ENCODE data around the gene SLC25A29.
A peak's percentile ranks its signal among the peaks of the same experiment; 100 is the strongest.
"Not testable (repeated sequence)": the region's sequence is repeated elsewhere in the genome, so short reads cannot be mapped to it uniquely, and the experiment has no call there.

Gene SLC25A29

DNA sequence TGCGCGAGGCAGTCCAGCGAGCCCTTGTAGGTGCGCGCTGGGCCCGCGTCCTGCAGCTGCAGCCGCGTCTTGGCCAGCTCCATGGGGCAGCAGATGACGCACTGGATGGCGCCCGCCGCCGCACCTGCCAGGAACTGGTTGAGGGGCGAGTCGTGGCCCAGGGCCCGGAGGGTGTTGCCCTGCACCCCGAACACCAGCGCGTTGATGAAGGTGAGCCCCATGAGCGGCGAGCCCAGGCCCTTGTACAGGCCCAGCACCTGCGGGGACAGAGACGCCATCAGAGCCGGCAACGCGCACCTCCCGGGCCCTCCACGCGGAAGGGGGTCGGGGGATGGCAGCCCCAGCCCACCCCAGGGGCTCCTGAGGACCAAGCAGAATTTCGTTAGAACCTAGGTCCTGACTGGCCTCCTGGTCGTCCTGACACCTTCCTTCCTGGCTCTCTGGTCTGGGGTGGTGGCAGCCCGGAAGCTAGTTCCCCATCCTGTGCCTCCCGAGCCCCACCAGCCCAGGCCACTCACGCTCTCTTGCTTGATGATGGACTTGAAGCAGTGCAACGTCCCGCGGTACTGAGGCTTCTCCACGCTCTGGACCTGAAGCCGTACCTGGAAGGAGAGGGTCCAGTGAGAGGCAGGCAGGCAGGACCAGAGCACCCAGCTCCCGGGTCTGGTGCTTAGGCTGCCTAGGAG lies 13.3 kb downstream of the SLC25A29 start:
- no peak for DNase-seq

DNA sequence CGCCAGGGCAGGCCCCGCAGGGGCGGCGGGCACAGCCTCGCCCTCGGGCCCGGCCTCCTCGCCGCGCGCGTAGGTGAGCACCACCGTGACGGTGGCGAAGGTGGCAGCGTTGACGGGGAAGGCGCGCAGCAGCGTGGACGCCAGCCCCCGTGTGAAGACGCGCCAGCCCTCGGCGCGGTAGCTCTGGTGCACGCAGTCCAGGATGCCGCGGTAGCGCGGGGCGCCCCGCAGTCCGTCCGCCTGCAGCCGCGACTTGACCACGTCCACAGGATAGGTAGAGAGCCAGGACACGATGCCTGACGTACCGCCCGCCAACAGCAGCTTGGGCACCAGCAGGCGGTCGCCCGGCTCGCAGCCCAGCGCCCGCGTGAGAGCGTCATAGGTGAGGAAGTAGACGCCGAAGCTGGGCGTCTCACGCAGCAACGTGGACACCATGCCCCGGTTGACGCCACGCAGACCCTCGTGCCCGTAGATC lies 13.9 kb downstream of the SLC25A29 start:
- no peak for DNase-seq

DNA sequence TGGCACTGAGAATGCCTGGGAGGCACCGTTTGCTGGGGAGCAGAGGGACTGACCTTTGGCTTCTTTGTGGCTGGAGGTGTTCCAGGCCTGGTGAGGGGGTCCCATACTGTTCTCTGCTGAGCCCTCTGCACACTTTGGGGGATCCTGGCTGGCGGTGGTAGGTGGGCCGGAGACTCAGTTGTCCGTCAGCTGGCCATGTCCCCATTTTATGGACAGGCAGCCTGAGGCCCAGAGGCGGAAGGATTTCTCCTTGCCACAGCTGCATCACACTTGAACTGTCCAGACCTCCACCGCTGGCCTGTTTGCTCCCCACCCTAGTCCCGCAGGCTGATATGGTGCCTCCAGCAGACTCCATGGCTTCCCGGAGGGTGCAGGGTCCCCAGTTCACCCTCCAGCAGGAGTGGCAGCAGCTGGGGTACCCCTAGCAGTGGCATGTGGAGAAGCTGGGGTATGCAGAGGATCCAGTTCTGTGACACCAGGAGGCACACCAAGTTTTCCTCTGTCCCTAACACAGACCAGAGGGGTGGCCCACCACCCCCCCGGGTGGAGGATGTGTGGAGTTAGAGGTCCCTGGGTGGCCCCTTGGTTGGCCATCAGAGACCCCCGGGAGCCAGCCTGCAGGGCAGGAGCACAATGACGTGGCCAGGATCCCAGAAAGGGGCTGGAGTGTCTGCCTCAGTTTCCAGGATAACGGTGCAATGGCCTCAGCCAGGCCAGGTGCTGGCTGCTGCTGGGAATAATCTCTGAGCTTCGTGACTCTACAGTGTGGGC lies 14.8 kb downstream of the SLC25A29 start:
- DNase-seq: no peak

DNA sequence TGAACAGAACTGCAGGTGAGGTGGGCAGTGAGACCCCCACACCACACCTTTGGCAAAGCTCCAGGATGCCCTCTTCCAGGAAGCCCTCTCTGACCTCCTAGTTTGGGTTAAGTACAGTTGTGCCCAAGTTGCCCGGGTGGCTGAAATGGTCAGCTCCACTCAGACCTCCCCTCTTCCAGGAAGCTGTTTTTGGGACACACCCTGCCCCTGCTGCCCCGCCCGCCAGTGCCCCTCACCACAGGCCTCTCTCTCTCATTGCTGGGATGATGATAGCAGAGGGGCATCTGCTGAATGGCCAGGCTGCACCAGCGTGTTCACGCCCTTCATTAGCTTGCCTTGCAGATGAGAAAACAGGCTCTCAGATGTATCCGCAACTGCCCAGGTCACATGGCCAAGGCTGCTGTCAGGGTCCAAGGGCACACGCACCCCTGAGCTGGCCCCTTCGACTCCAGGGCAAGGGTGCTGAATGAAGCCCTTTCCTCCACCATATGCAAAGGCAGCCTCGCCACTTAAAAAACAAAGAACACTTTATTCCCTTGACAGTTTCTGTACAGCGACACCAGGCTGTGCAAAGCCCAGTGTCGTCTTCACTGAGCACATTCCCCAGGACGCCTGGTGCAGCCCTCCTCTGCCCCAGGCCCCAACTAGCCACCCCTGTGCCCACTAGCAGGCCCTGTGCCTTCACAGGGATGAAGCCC lies 15.5 kb downstream of the SLC25A29 start:
- no peak for DNase-seq

DNA sequence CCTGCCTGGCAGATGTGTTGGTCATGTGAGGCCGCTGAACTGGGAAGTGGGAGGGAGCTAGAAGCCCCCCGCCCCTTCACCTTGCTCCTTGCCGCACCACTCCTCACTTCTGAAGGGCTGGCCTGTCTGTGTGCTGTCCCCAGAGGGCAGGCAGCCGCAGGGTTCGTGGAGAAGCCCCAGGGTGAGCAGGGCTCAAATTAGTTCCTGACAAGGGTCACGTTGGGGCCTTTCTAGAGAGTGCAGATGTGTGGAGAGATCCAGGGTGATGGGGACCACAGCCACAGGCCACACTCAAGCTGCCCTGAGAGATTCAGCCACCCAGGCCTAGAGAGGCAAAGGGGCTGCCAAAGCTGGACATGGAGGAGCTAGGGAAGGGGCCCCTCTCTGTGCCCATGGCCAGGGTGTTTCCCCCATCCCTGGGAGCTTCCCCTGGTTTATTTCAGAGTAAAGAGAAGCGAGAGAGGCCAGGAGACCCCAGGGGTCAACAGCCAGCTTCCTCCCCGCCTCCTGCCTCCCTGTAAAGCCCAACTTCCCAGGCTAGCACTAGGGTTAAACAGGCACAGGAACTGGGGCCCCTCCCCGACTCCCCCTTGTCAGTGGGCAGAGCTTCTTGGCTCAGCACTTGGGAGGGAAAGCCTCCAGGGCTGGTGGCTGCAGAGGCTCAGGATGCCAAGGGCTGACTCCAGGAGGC lies 16.2 kb downstream of the SLC25A29 start:
- no peak for DNase-seq

DNA sequence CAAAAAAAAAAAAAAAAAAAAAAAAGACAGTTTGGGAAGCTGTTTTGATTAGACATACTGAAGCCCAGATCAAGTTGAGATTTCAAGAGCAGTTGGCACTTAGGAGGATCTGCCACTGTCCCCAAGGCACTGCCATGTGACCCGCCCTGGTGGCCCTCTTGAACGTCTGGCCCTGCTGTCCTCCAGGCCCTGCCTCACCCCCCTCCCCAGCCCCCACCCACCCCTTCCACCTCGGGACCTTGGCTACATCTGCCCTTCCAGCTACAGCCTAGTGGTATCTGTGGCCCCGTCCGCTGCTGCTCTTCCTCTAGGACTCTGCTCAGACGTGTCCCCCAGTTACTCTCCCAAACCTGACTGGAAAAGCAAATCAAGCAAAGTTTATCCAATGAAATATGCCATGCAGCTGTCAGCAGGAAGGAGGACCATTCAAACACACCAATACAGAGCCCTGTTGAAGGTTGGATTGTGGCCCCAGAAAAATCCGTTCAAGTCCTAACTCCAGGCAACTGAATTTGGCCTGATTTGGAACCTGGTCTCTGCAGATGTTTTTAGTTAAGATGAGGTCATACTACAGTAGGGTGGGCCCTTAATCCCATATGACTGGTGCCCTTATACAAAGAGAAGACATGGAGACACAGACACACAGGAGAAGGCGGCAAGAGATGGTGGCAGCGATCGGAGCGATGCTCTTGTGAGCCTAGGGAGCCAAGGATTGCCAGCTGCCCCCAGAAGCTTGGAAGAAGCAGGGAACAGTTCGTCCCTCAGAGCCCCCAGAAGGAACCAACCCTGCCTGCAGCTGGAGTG lies 17.7 kb downstream of the SLC25A29 start:
- no peak for DNase-seq

DNA sequence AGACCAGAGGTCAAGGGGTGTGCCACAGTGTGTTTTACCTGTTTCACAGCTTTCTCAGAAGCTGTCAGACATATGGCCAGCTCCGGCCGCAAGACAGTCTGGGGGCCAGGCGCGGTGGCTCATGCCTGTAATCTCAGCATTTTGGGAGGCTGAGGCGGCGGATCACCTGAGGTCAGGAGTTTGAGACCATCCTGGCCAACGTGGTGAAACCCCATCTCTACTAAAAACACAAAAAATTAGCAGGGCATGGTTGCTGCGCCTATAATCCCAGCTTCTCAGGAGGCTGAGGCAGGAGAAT lies 18.3 kb downstream of the SLC25A29 start:
- DNase-seq: not testable (repeated sequence)

DNA sequence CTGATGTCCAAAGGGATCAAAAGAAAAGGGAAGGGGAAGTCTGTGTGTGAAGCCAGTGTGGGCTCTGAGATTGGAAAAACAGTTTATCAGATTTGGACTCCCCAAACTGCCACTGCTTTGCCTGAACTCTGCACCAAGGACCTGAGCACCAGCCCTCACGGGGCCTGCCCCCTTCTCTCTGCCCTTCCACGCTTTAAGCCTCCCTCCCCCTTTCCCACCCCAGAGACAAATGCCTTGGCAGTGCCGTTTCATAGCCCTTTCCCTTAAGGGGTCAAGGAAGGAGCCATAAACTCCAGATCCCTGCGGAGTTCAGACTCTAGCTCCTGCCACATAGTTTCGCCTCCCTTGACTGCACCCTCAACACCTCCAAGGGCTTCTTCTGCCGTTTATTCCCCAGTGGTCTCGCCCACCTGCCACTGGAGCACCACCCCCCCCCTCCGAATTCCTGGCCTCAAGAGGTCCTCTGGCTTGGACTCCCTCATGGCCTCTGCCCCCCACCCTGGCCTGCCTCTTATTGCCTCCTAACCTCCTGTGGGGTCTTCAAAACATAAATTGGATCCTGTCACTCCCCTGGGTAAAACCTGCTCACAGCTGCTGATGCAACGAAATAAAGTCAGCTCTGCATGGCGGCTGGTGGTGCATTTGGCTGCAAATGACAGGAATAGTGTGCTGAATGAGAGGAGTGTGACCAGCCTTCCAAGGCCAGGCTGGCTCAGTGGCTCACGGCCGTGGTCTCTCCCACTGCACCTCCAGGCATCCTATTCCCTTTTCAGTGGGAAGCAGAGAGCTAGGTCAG lies 18.8 kb downstream of the SLC25A29 start:
- no peak for DNase-seq

DNA sequence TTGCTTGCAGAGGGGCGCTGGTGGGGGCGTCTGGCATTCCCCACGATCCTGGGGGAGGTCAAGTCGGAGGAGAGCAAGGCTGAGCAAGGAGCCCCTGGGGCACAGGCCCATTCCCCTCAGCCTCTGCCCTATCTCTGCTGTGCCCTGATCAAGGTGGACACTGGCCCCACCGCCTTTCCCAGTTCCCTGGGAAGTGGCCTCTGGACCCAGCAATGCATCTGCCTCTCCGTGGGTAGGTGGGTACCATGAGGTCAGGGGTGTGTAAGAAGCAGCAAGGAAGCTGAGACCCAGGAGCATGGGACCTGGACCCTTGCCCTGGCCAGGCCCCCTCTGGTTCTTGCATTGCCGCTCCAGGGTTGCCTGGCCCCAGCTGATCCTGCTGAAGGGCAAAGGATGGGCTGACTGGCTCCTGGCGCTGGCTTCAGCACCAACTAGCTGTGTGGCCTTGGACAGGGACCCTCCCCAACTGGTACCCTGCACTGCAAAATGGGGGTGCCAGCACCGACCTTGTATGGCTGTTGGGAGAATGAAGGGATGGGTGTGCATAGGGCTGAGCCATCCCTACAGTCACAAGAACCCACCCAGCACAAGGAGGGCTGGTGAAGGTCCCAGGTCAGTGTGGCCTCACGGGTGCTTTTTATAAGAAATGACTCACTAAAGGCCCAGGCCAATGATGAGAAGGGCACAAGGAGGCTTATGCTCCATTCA lies 19.6 kb downstream of the SLC25A29 start:
- DNase-seq: no peak

DNA sequence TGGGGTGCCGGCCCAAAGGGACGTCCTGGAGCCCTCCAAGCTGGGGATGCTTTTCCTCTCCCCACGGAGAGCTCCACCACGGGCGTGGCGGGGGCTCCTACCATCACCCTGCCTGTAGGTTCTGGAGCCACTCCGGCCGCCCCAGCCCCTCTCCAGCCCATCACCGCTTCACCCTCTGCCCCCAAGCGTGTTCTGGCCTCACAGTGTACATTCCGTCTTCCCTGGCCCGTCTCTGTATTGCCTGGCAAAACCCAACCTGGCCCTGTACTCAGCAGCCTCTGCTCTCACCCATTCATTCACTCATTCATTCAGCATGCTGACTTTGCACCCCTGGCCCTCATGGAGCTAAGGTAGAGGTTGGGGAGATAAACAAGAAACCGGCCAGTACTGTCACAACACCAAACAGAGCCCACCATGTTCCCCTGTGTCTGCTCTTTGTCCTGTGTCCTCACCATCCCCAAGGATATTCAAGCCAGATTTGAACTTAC lies 20.3 kb downstream of the SLC25A29 start:
- DNase-seq: no peak

DNA sequence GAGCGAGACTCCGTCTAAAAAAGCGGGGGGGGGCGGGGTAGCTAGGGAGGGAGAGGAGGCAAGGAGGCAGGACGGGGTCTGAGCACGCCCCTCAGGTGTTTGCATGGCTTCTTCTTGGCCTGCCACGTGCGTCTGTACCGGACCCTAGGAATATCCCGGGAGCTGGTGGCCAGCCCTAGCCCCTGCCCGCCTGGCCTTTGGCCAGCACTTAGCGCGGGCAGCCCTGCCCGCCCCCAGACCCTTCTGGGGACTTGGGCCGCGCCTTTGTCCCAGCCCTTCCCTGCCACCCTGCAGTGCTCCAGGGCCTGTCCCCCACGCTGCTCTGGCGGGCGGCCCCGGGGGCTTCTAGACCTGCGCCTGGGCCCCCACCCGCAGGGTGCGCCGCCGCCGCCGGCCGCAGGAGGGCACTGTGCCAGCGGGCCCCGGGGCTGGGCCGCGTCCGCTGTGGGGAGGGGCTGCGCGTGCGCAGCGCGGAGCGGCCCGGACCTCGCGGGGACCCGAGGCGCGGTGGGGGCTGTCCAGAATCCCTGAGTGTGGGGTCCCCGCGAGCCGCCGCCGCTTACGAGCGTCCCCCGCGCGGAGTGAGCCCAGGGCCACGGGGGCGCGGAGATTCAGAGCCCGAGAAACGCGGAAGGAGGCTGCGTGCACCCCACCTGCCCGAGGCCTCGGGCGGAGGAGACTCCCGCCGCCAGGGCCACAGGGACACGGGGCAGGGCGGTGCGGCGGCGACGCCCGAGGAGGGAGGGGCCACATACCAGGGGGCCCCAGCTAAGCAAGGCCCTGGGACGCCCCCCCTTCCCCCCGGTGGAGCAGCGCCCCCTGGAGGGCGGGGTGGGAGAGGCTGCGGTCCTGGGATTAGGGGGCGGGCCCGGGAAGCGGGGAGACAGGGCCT lies 21.0 kb downstream of the SLC25A29 start:
- peak; percentile 46 for DNase-seq

DNA sequence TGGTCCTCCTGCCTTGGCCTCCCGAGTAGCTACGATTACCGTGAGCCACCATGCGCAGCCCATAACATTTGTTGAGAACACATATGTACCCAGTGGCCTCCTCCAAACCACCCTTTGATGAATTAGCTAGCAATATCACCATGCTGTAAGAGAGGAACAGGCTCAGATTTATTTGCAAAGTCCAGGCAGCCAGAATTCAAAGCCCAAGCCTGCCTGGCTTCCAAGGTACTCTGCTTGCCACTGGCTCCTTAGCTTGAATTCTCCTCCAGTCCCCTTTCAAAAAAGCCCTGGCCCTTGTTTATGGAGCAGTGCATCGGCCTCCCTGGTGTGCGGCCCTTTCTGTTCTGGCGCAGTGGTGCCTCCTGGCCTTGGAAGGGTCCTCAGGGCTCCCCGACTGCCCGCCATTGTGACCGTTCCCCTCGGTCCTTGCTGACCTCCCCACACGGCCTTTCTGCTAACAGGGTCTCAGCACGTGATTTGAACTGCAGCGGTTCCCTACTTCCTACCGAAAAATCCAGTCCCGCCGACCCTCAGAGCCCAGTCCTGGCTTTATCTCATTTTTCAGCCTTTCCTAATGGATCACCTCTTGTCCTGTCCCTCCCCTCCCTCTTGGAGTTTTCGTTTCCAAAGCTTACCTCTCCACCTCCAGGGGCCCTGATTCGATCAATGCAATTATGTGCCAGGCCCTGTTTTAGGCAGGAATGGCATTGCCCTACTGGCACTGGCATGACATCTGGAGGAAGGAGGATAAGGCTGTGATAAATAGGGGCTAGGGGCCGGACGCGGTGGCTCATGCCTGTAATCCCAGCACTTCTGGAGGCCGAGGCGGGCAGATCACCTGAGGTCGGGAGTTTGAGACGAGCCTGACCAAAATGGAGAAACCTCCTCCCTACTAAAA lies 22.0 kb downstream of the SLC25A29 start:
- no peak for DNase-seq

DNA sequence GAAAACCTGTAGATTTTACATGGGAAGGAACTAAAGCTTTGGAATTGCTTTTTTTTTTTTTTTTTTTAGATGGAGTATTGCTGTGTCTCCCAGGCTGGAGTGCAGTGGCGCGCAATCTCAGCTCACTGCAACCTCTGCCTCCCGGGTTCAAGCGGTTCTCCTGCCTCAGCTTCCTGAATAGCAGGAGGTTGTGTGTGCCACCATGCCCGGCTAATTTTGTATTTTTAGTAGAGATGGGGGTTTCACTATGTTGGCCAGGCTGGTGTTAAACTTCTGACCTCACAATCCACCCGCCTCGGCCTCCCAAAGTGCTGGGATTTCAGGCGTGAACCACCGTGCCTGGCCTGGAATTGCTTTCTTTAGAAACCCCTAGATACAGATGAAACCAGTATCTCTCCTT lies 22.8 kb downstream of the SLC25A29 start:
- DNase-seq: not testable (repeated sequence)

DNA sequence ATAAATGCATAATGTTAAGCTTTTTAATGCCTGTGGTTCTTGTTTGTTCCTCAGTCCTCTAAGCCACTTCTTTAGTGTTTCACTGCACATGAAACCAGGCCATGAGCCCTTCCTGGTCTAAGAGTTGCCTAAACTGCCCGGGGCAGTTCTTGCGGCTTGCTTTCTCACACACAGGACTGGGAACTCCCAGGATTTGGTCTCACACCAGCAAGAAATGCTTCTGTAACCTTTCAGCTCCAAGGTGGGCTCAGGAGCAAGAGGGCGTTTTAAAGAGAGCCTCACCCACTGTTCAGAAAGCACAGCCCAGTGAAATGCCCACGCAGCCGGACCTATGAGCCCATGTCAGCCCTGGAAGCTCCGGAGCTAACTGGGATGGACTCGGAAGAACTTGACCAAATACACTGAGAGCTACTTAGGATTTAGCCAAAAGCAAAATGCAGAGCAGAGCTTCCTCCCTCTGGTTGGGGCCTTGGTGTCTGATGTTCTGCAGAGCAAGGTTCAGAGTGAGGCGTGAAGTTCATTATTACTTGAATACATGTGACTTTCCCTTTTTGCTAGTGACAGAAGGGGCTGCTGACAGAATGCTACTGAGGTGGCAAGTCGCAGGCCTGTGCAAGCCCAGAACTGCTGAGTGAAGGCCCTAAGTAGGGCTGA lies 23.4 kb downstream of the SLC25A29 start:
- DNase-seq: no peak

DNA sequence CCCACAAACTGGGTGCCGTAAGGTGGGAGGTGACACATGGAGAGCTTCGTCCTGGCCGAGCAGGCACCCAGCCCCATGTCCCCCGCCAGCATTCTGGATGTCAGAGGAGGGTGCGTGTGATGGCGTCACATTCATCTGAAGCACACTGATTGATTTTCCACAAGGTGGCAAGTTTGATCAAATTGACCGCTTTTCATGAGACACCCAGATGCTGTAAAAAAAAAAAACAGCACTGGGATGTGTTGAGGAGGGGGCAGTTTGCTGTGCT lies 24.2 kb downstream of the SLC25A29 start:
- DNase-seq: no peak

DNA sequence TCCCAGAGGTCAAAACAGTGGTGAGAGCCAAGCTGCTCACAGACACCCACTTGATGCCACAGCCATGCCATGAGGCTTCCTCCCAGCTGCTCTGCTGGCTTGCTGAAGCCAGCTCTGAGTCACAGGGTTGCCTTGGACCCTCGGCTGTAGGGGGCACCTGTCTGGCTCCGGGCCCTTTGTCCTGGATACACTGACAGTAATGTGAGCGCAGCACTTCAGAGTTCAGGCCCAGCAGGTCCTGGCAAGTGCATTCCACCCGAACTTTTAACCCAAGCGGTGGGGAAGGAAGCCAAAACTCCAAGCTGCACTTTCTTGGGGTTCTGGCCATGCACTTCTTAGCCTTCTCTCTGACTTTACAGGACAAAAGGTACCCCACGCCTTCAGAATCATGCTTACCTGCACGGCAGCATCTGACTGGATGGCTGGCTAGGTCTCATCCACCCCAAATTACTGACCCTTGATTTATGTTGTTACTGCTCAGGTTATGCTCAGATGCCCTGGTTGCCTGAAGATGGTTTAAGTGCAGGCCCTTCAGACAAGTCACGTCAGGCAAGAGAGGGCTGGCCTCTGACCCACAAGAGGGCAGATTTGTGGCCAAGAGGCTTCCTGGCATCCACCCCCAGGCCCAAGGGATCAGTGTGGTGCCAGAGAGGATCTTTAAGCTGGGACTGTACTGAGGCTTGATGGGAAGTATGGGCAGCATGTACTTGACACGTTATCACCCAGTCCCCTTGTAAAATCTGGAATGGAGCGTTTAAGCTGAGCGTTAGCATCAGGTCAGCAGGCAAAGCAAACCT lies 24.8 kb downstream of the SLC25A29 start:
- no peak for DNase-seq

DNA sequence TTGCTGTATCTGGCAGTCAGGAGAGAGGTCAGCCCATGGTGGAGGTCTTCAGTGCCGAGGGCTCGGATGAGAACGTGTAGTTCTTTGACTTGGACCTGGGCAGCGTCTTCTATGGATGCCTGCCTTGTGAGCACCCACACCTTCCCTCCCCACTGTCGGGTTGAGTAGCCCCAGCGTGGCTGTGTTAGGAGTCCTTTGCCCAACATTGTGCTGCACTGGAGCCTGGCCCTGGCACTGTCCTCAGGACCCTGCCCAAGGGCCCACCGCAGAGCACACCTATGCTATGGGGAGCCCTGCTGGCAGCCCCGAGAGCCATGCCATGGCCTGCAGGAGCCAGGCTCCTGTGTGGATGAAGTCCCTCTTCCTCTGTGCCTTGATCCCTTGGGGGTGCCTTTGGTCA lies 26.7 kb downstream of the SLC25A29 start:
- DNase-seq: no peak

DNA sequence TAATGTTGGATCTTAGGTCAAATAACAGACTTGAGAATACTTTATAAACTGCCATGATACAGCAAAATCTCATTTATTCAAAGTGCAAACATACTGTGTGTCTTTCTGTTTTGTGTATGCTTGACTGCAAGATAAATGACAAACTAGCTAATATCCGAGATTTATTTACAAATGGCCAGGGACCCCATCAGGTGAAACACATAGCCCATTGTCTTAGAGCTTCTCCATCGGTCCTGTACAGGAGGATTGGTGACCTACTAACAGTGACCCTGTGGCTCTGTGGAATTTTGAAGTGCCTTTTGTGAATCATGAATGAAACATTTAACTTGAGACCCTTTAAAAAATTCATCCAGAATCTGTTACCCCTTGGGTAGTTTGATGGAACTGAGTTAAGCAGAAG lies 27.1 kb downstream of the SLC25A29 start:
- no peak for DNase-seq
